NCI-H69 (cell line): ENCODE measurements around the gene CFAP61.
"Not testable (repeated sequence)": the region's sequence is repeated elsewhere in the genome, so short reads cannot be mapped to it uniquely, and the experiment has no call there.

Source experiments
- DNase-seq: peaks from one replicate; lab custom pipeline; 2025; lab: John Stamatoyannopoulos, UW

CFAP61 gene

GRCh38 chr20:20231528-20232298 is 179.4 kb downstream of the CFAP61 start:
- DNase-seq = peak; percentile 67

GRCh38 chr20:20233041-20233514 is 180.7 kb downstream of the CFAP61 start:
- DNase-seq = peak; percentile 68

GRCh38 chr20:20235681-20236080 is 183.3 kb downstream of the CFAP61 start:
- peak; percentile 42 for DNase-seq

GRCh38 chr20:20237093-20237959 is 185.0 kb downstream of the CFAP61 start:
- peak; percentile 89 for DNase-seq

- DNase-seq = peak; percentile 96
Observed at GRCh38 chr20:20241976-20242375, 189.6 kb downstream of the CFAP61 start.

GRCh38 chr20:20244384-20244783 is 192.1 kb downstream of the CFAP61 start:
- not testable (repeated sequence) for DNase-seq

GRCh38 chr20:20246996-20247633 is 194.8 kb downstream of the CFAP61 start:
- no peak for DNase-seq

- DNase-seq = no peak
Observed at GRCh38 chr20:20248620-20249200, 196.4 kb downstream of the CFAP61 start.

- DNase-seq = peak; percentile 96
Observed at GRCh38 chr20:20251317-20251716, 199.0 kb downstream of the CFAP61 start.

GRCh38 chr20:20251836-20252235 is 199.5 kb downstream of the CFAP61 start:
- no peak for DNase-seq

GRCh38 chr20:20253039-20253743 is 200.9 kb downstream of the CFAP61 start:
- no peak for DNase-seq

- DNase-seq = peak; percentile 76
Observed at GRCh38 chr20:20253744-20254330, 201.5 kb downstream of the CFAP61 start.

GRCh38 chr20:20255099-20255498 is 202.8 kb downstream of the CFAP61 start:
- no peak for DNase-seq

- DNase-seq = no peak
Observed at GRCh38 chr20:20259533-20259932, 207.2 kb downstream of the CFAP61 start.

GRCh38 chr20:20261159-20261558 is 208.8 kb downstream of the CFAP61 start:
- DNase-seq = no peak

GRCh38 chr20:20265210-20265609 is 212.9 kb downstream of the CFAP61 start:
- no peak for DNase-seq

GRCh38 chr20:20266552-20266951 is 214.2 kb downstream of the CFAP61 start:
- DNase-seq = no peak

- DNase-seq = peak; percentile 98
Observed at GRCh38 chr20:20267685-20268370, 215.5 kb downstream of the CFAP61 start.

GRCh38 chr20:20271271-20271670 is 218.9 kb downstream of the CFAP61 start:
- DNase-seq = no peak

GRCh38 chr20:20272686-20273085 is 220.4 kb downstream of the CFAP61 start:
- DNase-seq = no peak
